Measurements from ENCODE around the gene FOLR2.
A peak's percentile ranks its signal among the peaks of the same experiment; 100 is the strongest.

The FOLR2 gene

DNA sequence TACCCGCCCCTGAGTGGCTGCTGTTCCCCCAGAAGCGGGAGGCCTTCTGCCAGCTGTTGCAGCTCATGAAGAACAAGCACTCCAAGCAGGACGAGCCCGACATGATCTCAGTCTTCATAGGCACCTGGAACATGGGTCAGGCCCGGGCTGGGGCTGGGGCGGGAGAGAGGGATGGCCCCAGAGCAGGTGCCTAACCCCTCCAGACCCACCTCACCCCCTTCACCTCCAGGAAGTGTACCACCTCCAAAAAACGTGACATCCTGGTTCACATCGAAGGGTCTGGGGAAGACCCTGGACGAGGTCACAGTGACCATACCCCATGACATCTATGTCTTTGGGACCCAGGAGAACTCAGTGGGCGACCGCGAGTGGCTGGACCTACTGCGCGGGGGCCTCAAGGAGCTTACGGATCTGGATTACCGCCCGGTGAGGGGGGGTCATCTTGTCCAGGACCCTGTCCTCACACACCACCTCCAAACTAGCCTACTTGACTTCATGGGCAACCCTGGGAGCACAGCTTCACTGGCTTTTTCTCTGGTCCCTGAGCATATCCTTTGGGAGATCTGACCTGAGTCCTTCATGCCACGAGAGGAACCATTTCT lies 14.3 kb downstream of the FOLR2 start:
- DNase-seq, result no peak

DNA sequence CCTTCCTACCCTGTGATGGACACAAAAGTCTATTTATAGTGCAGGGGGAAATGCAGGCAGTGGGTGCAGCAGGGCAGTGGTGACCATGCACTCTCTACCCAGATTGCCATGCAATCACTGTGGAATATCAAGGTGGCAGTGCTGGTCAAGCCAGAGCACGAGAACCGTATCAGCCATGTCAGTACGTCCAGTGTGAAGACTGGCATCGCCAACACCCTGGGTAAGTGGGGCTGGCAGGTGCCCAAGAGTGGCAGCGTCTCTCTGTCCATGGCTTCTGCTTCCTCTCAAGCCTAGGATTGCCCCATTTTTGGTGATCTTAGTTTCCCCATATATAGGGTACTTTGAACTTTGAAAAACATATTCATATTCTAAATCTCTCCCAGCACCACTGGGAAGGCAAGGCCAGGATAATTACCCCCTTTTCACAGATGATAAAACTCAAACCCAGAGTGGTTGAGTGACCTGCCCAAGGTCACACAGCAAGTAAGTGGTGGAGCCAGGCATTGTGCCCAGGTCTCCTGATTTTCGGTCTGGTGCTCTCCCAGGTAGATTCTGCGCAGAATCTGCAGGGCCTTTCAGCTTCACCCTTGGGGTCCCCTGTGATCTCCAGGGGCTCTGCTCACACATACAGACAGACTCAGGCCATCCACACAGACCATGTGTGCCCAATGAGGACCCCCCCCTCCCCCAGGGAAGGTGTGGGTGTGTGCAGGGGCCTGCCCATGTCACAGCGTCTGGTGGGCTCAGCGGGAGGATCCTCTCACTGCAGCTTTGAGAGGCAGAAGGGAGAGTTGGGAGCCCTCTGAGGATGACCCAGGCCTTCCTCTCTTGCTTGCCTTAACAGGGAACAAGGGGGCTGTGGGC lies 15.0 kb downstream of the FOLR2 start:
- DNase-seq, result no peak

DNA sequence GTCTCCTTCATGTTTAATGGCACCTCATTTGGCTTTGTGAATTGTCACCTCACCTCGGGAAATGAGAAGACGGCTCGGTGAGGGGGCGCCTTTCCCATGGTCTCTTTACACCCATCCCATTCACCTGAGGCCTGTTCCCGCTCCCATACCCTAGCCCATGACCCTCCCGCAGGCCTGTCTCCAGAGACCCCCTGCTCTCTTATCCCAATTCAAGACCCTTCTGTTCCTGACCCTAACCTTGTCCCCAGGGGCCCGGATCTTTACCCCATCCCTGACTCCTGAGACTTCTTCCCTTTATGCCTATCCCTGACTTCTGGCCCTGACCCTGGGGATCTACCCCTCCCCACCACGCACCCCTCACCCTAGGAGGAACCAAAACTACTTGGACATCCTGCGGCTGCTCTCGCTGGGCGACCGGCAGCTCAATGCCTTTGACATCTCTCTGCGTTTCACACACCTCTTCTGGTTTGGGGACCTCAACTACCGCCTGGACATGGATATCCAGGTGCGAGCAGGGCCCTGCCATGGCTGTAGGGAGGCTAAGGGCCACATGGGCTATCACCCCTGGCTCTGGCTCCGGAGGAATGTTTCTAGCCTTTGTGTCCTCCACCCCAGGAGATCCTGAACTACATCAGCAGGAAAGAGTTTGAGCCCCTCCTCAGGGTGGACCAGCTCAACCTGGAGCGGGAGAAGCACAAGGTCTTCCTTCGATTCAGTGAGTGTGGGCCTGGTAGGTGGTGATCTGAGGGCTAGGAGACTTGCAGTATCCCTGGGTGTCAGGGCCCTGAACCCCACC lies 15.9 kb downstream of the FOLR2 start:
- no peak for DNase-seq

DNA sequence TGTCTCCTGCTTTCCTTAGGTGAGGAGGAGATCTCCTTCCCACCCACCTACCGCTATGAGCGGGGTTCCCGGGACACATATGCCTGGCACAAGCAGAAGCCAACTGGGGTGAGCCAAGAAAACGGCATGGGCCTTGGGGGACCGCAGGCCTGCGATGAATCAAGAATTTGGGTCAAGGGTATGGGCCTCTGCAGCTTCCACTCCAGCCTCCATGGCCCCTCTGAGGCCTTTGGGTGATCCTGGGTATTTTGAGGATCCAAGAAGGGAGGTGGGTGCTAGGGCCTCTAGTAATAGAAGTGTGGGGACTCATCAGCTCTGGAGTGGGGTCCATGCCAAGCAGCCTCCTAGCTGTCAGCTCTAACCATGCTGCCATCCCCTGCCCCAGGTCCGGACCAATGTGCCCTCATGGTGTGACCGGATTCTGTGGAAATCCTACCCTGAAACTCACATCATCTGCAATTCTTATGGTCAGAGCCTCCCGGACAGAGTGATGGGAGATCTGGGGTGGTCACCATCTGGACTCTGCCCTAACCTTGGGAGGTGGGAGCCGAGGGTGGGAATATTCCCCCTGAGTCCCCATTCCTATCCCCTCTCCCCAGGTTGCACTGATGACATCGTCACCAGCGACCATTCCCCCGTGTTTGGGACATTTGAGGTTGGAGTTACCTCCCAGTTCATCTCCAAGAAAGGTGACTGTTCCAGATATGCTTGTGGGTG lies 16.6 kb downstream of the FOLR2 start:
- no peak for DNase-seq

DNA sequence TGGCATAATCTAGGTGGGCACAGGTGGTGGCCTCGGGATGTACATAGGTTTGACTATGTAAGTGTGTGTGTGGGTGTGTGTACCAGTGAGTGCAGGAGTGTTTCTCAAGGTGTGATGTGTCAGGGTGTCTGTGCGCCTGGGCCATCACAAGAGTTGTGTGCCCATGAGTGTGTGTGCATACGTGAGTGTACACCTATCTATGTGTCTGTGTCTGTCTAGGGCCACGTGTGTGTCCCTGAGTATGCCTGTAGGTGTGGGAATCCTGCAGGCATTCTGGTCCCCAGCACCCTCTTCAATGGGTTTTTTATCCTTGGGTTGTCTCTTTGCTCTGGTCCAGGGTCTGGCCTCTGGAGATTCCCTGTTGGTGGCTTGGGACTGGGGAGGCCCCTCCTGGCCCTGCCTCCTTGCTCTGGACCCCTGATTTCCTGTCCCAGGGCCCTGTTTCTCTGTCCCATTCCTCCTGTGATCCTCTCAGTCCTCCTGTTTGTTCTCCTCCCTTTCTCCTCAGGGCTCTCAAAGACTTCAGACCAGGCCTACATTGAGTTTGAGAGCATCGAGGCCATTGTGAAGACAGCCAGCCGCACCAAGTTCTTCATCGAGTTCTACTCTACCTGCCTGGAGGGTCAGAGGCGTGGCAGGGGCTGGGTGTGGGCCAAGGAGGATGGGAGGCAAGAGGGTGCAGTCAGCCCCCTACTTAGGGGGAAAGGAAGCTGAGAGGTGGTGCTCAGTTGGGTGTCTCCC lies 17.3 kb downstream of the FOLR2 start:
- DNase-seq, result no peak

DNA sequence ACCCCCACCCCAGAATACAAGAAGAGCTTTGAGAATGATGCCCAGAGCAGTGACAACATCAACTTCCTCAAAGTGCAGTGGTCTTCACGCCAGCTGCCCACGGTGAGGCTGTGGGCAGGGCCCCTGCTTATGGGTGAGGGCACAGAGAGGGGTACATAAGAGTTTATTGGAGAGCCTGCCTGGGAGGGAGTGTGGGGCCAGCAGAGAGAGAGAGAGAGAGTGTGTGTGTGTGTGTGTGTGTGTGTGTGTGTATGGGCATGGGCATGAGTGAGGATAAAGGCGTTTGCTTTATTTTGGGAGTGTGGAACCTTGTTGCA lies 17.9 kb downstream of the FOLR2 start:
- DNase-seq, result no peak

DNA sequence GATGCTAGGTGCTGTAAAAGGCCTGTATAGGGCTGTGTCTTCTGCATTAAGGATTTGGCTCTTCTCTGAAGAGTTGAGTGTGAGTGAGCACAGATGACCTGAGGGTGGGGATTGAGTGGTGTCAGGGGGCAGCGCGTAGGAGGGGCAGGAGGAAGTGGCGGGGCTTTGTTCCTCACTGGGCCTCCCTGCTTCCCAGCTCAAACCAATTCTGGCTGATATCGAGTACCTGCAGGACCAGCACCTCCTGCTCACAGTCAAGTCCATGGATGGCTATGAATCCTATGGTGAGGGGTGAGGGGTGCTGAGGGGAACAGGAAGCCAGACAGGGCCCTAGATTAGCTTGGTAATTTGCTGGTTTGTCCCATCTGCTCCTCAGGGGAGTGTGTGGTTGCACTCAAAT lies 18.3 kb downstream of the FOLR2 start:
- DNase-seq, result no peak

DNA sequence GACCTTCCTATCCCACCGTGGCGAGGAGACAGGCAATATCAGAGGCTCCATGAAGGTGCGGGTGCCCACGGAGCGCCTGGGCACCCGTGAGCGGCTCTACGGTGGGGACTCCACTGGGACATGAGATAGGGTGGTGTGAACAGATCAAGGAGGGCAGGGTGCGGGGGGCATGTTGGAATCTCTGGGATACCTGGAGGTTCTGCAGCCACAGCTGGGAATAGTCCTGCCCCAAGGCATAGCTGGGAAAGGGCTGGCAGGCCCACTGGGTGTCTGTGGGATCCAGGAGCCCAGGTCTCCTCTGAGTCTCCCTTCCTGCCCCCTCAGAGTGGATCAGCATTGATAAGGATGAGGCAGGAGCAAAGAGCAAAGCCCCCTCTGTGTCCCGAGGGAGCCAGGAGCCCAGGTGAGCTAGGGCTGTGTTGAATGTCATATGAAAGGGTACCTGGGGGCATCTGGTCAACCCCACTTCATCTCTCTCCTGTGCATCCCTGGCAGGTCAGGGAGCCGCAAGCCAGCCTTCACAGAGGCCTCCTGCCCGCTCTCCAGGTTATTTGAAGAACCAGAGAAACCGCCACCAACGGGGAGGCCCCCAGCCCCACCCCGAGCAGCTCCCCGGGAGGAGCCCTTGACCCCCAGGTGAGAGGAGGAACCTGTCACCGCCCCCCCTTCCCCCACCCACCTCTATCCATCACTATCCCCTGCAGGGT lies 18.9 kb downstream of the FOLR2 start:
- no peak for DNase-seq

DNA sequence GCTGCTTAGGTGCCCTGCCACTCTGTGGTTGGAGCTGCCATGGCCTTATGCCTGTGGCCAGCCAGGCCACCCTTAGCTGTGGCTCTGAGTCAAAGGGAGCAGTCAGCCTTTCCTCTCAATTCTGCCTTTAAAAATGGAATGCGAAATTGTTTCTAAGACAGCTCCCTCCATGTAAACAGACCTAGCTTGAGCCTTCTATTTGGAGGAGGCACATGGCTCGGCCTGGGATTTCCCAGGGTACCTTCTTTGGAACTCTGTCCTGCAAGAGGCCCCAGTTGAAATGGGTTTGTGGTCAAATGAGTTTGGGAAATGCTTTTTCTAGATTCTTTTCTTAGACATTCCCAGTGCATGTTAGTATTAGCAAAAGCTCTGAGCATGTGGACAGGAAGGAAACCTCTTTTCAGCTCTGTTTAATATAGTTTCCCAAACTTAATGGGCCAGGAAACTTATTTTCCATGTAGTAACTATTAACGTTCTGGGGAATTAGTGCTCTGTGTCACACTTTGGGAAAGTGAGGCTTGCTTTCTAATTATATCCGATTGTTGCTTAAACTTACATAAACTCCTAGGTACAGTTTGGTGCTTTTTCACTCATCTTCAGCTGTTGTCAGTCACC lies 19.6 kb downstream of the FOLR2 start:
- DNase-seq, result no peak

DNA sequence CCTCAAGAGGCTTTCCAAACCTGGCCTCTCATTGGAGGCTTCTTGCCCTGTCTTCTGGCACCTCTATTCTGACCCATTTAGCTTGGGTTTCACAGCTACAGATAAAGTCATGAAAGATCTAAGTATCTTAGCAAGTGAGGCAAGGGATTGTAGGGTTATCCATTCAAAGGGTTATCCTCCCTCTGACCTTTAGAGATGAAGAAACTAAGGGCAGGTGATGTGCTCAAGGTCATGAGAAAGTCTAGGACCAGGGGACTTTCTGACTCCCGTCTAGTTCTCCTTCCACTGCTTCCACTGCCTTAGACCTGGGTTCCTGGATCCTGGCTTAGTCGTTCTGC lies 20.1 kb downstream of the FOLR2 start:
- DNase-seq, result no peak

DNA sequence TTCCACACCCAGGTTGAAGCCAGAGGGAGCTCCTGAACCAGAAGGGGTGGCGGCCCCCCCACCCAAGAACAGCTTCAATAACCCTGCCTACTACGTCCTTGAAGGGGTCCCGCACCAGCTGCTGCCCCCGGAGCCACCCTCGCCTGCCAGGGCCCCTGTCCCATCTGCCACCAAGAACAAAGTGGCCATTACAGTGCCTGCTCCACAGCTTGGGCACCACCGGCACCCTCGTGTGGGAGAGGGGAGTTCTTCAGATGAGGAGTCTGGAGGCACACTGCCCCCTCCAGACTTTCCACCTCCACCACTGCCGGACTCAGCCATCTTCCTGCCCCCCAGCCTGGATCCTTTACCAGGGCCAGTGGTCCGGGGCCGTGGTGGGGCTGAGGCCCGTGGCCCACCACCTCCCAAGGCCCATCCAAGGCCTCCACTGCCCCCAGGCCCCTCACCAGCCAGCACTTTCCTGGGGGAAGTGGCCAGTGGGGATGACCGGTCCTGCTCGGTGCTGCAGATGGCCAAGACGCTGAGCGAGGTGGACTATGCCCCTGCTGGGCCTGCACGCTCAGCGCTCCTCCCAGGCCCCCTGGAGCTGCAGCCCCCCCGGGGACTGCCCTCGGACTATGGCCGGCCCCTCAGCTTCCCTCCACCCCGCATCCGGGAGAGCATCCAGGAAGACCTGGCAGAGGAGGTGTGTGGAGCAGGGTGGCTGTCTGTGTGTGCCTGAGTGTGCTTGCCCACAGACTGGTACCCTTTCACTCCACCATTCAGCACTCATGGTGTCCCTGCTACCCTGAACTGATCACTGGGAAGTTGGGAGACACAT lies 20.7 kb downstream of the FOLR2 start:
- no peak for DNase-seq

DNA sequence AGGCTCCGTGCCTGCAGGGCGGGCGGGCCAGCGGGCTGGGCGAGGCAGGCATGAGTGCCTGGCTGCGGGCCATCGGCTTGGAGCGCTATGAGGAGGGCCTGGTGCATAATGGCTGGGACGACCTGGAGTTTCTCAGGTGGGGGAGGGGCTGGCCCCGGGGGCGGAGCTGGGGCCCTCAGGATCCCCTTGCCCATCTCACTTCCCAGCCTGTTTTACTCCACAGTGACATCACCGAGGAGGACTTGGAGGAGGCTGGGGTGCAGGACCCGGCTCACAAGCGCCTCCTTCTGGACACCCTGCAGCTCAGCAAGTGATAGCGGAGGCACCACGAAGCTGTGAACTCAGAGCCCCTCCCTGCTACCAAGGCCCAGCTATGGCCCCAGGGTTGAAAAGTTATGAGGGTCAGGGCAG lies 21.5 kb downstream of the FOLR2 start:
- DNase-seq, result peak; percentile 54

DNA sequence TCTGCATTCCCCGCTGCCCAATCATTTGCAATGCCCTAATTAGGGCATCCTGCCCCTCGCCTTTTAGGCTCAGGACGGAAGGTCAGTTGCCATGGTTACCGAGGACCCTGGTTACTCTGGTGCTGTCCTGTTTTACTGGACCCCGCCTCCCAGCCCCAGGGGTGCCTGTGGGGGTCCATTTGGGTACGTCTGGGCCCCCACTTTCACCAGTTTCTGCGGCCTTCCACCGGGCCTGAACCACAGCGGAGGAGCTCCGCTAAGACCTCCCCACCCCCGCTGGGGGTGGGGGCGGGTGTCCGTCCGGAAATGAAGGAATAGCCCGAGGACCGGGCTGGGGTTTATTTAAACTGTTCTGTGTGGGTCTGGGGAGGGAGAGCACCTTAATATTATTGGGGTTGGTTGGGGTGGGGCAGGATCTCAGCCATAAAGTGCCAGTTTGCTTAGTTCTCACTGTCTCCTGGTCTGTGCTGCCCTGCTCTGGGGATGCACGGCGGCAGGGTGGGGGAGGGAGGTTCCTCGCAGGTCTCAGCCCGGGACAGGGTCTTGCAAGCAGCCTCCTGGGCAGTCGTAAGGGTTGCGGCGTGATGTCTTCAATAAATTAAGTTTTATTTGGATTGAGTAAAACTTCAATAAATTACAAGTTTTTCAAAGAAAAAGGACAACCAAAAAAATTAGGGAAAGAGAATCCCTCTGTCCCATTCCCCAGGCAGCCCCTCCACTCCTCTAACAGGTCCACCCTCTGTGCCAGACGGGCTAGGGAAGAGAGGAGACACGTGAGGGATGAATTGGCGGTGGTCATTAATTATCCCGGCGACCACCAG lies 22.1 kb downstream of the FOLR2 start:
- DNase-seq, result no peak

DNA sequence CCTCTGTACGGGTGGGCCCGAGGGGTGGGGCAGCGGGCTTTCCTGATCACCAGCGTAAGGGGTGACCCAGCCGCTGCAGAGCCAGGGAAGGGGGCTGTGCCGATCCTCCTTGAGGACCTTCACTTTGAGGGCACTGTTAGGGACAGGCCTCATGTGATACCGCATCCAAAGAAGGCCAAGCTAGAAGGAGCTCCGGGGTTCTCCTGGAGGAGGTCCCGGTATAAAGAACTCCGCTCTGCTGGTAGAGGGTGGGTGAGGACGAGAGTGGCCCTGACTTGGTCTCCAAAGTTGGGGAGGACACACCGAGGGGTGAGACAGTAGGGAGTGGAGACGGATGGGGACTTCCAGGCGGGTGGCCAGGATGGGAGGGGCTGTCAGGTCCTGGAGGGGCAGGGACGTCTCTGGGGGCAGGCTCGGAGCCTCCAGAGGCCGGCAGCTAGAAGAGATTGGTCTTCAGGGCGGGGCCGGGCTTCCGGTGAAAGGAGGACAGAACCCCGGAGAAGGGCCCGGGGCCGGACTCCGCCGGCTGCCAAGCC lies 22.8 kb downstream of the FOLR2 start:
- no peak for DNase-seq

DNA sequence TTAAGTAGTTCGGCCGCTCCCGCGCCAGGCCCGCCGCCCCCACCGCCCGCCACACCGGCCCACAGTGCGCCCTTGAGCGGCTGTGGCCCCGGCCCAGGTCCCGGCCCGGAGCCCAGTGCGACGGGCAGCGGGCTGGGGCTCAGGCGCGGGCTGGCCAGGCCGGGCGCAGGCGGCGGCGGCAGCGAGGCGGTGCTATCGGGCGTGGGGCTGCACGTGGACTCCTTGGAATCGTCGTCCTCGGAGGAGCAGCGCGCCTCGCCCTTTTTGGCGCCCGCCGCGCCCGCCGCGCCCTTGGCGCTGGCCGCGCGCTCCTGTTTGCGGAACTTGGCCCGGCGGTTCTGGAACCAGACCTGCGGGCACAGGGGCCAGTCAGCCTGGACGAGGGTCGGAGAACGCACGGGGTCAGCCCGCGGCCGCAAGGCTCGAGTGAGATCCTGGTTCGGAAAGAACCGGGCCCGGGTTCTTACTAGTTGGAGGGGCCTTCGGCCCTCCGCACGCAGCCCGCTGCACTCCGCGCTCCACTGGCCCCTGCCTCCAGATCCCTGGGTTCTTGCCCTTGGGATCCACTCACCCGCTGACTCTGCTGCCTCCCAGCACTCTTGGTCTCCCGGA lies 23.4 kb downstream of the FOLR2 start:
- no peak for DNase-seq

DNA sequence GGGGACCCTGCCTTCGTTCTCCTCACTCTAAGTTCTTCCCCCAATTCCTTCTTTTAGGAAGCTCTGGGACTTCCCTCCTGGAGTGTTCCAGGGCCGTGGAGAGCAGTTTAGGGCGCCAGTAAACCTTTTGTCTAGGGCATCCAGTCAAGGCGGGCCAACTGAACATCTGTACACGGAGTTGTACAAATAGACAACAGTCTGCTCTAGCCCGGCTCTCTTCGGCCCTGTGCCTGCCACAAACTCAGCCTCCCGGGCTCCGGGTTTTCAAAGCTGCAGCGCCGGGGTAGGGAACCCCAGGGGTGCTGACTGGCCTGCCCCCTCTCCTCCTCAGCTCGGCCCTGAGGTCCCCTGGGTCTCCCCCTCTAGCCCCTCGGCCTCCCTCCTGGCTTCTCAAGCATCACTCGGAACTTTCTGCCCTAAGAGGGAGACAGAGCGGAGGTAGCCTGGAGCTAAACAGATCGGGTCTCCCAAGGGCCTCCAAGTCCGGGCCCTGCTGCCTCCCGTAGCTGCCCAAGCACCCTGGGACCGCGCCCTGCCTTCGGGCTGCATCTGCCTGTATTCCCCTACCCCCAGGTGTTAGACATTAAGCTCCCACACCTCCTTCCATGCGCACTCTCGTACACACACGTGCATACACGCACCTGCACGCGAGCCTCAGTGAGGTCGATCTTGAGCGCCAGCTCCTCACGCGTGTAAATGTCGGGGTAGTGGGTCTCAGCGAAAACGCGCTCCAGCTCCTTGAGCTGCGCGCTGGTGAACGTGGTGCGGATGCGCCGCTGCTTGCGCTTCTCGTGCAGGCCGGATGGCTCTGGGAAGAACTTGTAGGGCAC lies 24.1 kb downstream of the FOLR2 start:
- no peak for DNase-seq

DNA sequence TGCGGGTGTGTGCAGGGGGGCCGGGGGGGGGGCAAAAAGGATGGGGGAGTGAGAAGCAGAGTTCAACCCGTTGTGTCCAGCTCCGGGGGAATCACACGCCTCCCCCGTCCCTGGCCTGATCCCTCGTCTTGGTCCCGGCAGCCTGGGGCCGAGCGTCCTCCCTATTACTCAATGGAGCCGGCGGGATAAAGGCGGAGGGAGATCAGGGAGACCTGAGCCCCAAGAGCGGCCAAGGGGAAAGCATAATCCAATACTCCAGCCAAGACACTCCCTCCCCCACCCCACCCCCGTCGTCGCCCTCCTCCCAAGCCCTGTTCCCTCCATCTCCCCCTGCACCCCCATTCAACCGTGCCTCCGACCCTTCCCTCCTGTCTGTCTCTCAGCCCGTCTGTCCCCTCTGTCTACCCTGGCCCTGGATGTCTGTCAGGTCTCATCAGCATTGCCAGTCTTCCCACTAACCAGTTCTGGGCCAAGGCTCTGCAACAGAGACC lies 24.7 kb downstream of the FOLR2 start:
- no peak for DNase-seq

DNA sequence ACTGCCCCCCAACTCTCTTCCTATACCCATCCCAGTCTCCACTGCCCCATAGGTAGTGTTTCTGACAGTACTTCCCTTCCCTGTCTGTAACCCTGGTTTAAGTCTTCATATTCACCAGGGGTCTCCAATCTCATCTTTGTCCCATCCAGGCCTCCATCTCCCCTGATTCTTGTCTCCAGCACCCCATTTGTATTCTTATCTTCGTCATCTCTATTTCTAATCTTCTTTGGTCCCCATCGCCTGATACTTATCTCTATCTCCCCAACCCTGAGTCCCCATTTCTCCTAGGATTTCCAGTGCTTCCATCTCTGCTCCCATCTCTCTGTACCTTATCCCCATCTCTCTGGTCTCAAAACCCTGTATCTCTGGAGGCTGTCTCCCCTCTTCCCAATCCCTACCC lies 25.5 kb downstream of the FOLR2 start:
- no peak for DNase-seq
